SK-N-SH treated with all-trans-retinoic acid at 6 μM for 48 hours (cell line): ENCODE measurements around the gene RPS14.

Experiments used
- ATAC-seq: fragments of 200-7000 bp; cut with Tn5 transposase; 3 replicates; pipeline ENCODE4 v1.9.1; 2020; ENCODE audit warnings: mild to moderate bottlenecking, moderate library complexity
- ARNTL ChIP-seq: fragments of 450-650 bp; formaldehyde crosslinking; IDR thresholded peaks from 2 replicates; pipeline ENCODE4 v1.5.0; 2020; ENCODE audit warnings: low read depth, mild to moderate bottlenecking, moderate library complexity, borderline replicate concordance
- BACH2 ChIP-seq: fragments of 250-450 bp; sonication (Bioruptor Pico); IDR thresholded peaks from 2 replicates; pipeline ENCODE4 v1.9.0; 2021; ENCODE audit warnings: mild to moderate bottlenecking, borderline replicate concordance
- CSDC2 ChIP-seq: fragments of 250-450 bp; sonication (Bioruptor Pico); IDR thresholded peaks from 2 replicates; pipeline ENCODE4 v1.5.0; 2020; ENCODE audit warnings: mild to moderate bottlenecking, moderate library complexity
- ESRRG ChIP-seq: fragments of 250-450 bp; sonication (Bioruptor Pico); IDR thresholded peaks from 2 replicates; pipeline ENCODE4 v1.6.1; 2021; ENCODE audit warnings: mild to moderate bottlenecking
- GLIS3 ChIP-seq: fragments of 250-450 bp; sonication (Bioruptor Pico); IDR thresholded peaks from 2 replicates; pipeline ENCODE4 v1.5.0; 2020; ENCODE audit warnings: mild to moderate bottlenecking, moderate library complexity
- ISL1 ChIP-seq: fragments of 250-450 bp; sonication (Bioruptor Pico); IDR thresholded peaks from 2 replicates; pipeline ENCODE4 v2.1.2; 2022; ENCODE audit warnings: mild to moderate bottlenecking, moderate library complexity
- OSR1 ChIP-seq: fragments of 250-450 bp; sonication (Bioruptor Pico); IDR thresholded peaks from 2 replicates; pipeline ENCODE4 v1.8.0; 2022; ENCODE audit warnings: moderate library complexity, mild to moderate bottlenecking, inconsistent platforms
- POU6F1 ChIP-seq: fragments of 250-450 bp; sonication (Bioruptor Pico); IDR thresholded peaks from 2 replicates; pipeline ENCODE4 v1.8.0; 2021; ENCODE audit warnings: low read depth, mild to moderate bottlenecking, moderate library complexity, borderline replicate concordance
- PPARA ChIP-seq: fragments of 250-450 bp; sonication (Bioruptor Pico); IDR thresholded peaks from 2 replicates; pipeline ENCODE4 v1.5.0; 2020; ENCODE audit warnings: mild to moderate bottlenecking, borderline replicate concordance
- TCF4 ChIP-seq: fragments of 250-450 bp; sonication (Bioruptor Pico); IDR thresholded peaks from 2 replicates; pipeline ENCODE4 v1.8.0; 2021; ENCODE audit warnings: mild to moderate bottlenecking, moderate library complexity, borderline replicate concordance
- TOX ChIP-seq: fragments of 250-450 bp; sonication (Bioruptor Pico); IDR thresholded peaks from 2 replicates; pipeline ENCODE4 v1.8.0; 2021; ENCODE audit warnings: mild to moderate bottlenecking, moderate library complexity, borderline replicate concordance
- ZC3H10 ChIP-seq: fragments of 250-450 bp; sonication (Bioruptor Pico); IDR thresholded peaks from 2 replicates; pipeline ENCODE4 v1.5.1; 2021; ENCODE audit warnings: mild to moderate bottlenecking, moderate library complexity
- ZFP30 ChIP-seq: fragments of 450-650 bp; formaldehyde crosslinking; IDR thresholded peaks from 2 replicates; pipeline ENCODE4 v1.5.0; 2022; ENCODE audit warnings: mild to moderate bottlenecking, moderate library complexity
- ZNF565 ChIP-seq: fragments of 450-650 bp; formaldehyde crosslinking; conservative IDR thresholded peaks from 2 replicates; pipeline ENCODE4 v1.5.0; 2020; ENCODE audit warnings: low read depth, mild to moderate bottlenecking, moderate library complexity
- ZNF70 ChIP-seq: fragments of 450-650 bp; formaldehyde crosslinking; IDR thresholded peaks from 2 replicates; pipeline ENCODE4 v1.5.0; 2020; ENCODE audit warnings: mild to moderate bottlenecking, moderate library complexity
- TF ChIP-seq, protein P1 (sequence below): fragments of 250-450 bp; sonication (Bioruptor Pico); IDR thresholded peaks from 2 replicates; pipeline ENCODE4 v1.5.0; 2020; ENCODE audit warnings: mild to moderate bottlenecking, moderate library complexity
- TF ChIP-seq, protein P2 (sequence below): fragments of 250-450 bp; sonication (Bioruptor Pico); IDR thresholded peaks from 2 replicates; pipeline ENCODE4 v1.5.1; 2020; ENCODE audit warnings: low read depth, mild to moderate bottlenecking, moderate library complexity
- TF ChIP-seq, protein P3 (sequence below): fragments of 250-450 bp; sonication (Bioruptor Pico); IDR thresholded peaks from 2 replicates; pipeline ENCODE4 v1.8.0; 2020; ENCODE audit warnings: mild to moderate bottlenecking, moderate library complexity, borderline replicate concordance
- TF ChIP-seq, protein P4 (sequence below): fragments of 250-450 bp; sonication (Bioruptor Pico); IDR thresholded peaks from 2 replicates; pipeline ENCODE4 v1.5.1; 2021; ENCODE audit warnings: mild to moderate bottlenecking, moderate library complexity

The RPS14 gene

GRCh38 chr5:150401076-150401375 lies 48.5 kb downstream of the RPS14 start:
- TF ChIP-seq ZC3H10 (CRISPR knock-in tag) (no peak), ESRRG (CRISPR knock-in tag) (no peak), ZFP30 (CRISPR knock-in tag) (no peak), BACH2 (no peak), PPARA (no peak), GLIS3 (no peak), POU6F1 (CRISPR knock-in tag) (no peak), ZNF70 (CRISPR knock-in tag) (no peak), ZNF565 (CRISPR knock-in tag) (no peak), OSR1 (CRISPR knock-in tag) (no peak), TOX (CRISPR knock-in tag) (no peak), TCF4 (CRISPR knock-in tag) (no peak)
- TF ChIP-seq, protein P1, sequence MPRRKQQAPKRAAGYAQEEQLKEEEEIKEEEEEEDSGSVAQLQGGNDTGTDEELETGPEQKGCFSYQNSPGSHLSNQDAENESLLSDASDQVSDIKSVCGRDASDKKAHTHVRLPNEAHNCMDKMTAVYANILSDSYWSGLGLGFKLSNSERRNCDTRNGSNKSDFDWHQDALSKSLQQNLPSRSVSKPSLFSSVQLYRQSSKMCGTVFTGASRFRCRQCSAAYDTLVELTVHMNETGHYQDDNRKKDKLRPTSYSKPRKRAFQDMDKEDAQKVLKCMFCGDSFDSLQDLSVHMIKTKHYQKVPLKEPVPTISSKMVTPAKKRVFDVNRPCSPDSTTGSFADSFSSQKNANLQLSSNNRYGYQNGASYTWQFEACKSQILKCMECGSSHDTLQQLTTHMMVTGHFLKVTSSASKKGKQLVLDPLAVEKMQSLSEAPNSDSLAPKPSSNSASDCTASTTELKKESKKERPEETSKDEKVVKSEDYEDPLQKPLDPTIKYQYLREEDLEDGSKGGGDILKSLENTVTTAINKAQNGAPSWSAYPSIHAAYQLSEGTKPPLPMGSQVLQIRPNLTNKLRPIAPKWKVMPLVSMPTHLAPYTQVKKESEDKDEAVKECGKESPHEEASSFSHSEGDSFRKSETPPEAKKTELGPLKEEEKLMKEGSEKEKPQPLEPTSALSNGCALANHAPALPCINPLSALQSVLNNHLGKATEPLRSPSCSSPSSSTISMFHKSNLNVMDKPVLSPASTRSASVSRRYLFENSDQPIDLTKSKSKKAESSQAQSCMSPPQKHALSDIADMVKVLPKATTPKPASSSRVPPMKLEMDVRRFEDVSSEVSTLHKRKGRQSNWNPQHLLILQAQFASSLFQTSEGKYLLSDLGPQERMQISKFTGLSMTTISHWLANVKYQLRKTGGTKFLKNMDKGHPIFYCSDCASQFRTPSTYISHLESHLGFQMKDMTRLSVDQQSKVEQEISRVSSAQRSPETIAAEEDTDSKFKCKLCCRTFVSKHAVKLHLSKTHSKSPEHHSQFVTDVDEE (CRISPR knock-in tag): no peak
- TF ChIP-seq, protein P2, sequence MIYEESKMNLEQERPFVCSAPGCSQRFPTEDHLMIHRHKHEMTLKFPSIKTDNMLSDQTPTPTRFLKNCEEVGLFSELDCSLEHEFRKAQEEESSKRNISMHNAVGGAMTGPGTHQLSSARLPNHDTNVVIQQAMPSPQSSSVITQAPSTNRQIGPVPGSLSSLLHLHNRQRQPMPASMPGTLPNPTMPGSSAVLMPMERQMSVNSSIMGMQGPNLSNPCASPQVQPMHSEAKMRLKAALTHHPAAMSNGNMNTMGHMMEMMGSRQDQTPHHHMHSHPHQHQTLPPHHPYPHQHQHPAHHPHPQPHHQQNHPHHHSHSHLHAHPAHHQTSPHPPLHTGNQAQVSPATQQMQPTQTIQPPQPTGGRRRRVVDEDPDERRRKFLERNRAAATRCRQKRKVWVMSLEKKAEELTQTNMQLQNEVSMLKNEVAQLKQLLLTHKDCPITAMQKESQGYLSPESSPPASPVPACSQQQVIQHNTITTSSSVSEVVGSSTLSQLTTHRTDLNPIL: no peak
- TF ChIP-seq, protein P3, sequence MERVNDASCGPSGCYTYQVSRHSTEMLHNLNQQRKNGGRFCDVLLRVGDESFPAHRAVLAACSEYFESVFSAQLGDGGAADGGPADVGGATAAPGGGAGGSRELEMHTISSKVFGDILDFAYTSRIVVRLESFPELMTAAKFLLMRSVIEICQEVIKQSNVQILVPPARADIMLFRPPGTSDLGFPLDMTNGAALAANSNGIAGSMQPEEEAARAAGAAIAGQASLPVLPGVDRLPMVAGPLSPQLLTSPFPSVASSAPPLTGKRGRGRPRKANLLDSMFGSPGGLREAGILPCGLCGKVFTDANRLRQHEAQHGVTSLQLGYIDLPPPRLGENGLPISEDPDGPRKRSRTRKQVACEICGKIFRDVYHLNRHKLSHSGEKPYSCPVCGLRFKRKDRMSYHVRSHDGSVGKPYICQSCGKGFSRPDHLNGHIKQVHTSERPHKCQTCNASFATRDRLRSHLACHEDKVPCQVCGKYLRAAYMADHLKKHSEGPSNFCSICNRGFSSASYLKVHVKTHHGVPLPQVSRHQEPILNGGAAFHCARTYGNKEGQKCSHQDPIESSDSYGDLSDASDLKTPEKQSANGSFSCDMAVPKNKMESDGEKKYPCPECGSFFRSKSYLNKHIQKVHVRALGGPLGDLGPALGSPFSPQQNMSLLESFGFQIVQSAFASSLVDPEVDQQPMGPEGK: no peak
- TF ChIP-seq, protein P4, sequence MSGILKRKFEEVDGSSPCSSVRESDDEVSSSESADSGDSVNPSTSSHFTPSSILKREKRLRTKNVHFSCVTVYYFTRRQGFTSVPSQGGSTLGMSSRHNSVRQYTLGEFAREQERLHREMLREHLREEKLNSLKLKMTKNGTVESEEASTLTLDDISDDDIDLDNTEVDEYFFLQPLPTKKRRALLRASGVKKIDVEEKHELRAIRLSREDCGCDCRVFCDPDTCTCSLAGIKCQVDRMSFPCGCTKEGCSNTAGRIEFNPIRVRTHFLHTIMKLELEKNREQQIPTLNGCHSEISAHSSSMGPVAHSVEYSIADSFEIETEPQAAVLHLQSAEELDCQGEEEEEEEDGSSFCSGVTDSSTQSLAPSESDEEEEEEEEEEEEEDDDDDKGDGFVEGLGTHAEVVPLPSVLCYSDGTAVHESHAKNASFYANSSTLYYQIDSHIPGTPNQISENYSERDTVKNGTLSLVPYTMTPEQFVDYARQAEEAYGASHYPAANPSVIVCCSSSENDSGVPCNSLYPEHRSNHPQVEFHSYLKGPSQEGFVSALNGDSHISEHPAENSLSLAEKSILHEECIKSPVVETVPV (CRISPR knock-in tag): no peak
- ATAC-seq: no peak

DNA sequence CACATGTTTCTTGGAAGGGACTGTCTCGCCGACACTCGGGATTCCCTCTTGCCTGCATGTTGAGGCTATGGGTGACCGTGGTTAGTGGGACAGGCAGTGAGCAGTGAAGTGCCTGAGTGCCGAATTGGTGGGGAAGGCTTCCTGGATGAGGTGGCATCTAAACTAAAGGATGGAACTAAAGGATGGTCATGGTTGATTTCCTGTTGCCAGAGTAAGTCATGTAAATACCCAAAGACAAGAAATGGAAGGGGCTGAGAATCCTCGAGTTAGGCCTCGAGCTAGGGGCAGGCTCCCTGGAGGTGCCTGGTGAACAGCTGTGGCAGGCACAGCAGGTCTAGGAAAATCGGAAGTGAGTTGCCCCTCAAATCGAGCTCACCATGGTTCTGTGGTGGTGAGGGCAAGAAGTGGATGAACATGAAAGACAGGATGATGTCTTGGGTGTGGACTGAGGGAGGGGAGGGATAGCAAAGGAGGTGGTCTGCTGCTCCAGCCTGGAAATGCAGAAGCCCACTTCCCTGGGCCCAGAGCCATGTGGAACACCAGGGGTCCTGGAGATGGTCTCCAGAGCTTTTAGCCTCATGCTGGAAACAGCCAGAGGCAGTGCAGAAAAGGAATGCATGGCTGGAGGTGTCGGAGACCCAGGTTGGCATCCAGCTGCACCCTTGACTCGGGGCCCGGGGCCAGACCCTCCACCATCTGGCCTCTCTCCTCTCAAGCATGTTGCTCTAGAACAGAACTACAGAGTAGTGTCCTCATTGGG lies 49.0 kb downstream of the RPS14 start:
- TF ChIP-seq TOX (CRISPR knock-in tag) (no peak), ARNTL (CRISPR knock-in tag) (no peak), ISL1 (CRISPR knock-in tag) (no peak), PPARA (no peak), ZC3H10 (CRISPR knock-in tag) (no peak), CSDC2 (CRISPR knock-in tag) (no peak)
- TF ChIP-seq, protein P3: no peak
- TF ChIP-seq, all 23 proteins: peak for 0
- no peak for ATAC-seq
